Gastroesophageal sphincter (tissue), 4 donors: ENCODE measurements around the gene ACOXL. TPM values are rescaled to one million over a fixed set of nuclear protein-coding genes. Genes with fewer than 3 reads are reported as not detected.

ENCODE experiments used
- ATAC-seq: fragments of 150-250 bp; one replicate; pipeline ENCODE4 v1.9.1; 2016; ENCODE audit warnings: mild to moderate bottlenecking, moderate library complexity
- H3K27ac ChIP-seq, 4 donors: fragments of 200-600 bp; sonication (generic) in 3 of 4; 1 replicate in 3 of 4; 2 replicates in 1 of 4; pipeline ENCODE4 v1.5.1; 2016 to 2019
- H3K27me3 ChIP-seq: fragments of 200-600 bp; sonication (generic); one replicate; pipeline ENCODE4 v1.5.1; 2019
- H3K36me3 ChIP-seq, 2 donors: fragments of 200-600 bp; sonication (generic); one replicate each; pipeline ENCODE4 v1.5.1; 2019; ENCODE audit warnings: control low read depth in 1 of 2
- H3K4me1 ChIP-seq, 3 donors: fragments of 200-600 bp; sonication (generic); 1 replicate in 2 of 3; 2 replicates in 1 of 3; pipeline ENCODE4 v1.5.1; 2016 to 2019; ENCODE audit warnings: control low read depth in 2 of 3
- H3K4me3 ChIP-seq, 2 donors: fragments of 200-600 bp; sonication (generic); one replicate each; pipeline ENCODE4 v1.5.1; 2019; ENCODE audit warnings: mild to moderate bottlenecking in 1 of 2, moderate library complexity in 1 of 2
- H3K9me3 ChIP-seq, 3 donors: fragments of 200-600 bp; sonication (generic); one replicate each; pipeline ENCODE4 v1.5.1; 2017 to 2019; ENCODE audit warnings: control low read depth in 2 of 3
- EP300 ChIP-seq: sonication (generic); formaldehyde crosslinking; IDR thresholded peaks from one replicate; pipeline ENCODE4 v1.6.1; 2017; ENCODE audit warnings: antibody characterized with exemption, mild to moderate bottlenecking
- POLR2A ChIP-seq, 2 donors: fragments of 450-650 bp; IDR thresholded peaks; one replicate each; pipeline ENCODE4 v1.6.1; 2017; ENCODE audit warnings: antibody characterized with exemption in 2 of 2, mild to moderate bottlenecking in 2 of 2, moderate library complexity in 1 of 2
- POLR2AphosphoS5 ChIP-seq: sonication (generic); formaldehyde crosslinking; IDR thresholded peaks from one replicate; pipeline ENCODE4 v1.6.1; 2017; ENCODE audit warnings: antibody characterized with exemption
- WGBS, 2 donors: methylation state at CpG; one replicate each; pipeline ENCODE4 v1.1.5; 2018; ENCODE audit warnings: low coverage in 1 of 2; 5-methylcytosine and 5-hydroxymethylcytosine counted together
- total RNA-seq, 4 donors: library from RNA; depleted of rRNA; stranded (reverse); fragments of >200 nt; gene quantifications; one replicate each; pipeline ENCODE4 v1.1.0, GENCODE V29; 2016
- TF ChIP-seq, protein P1 (sequence below), 4 experiments: fragments of 200-600 bp in 2 of 4; fragments of 450-650 bp in 2 of 4; sonication (generic) in 1 of 4; IDR thresholded peaks; one replicate each; pipeline ENCODE4 v1.5.1; 2017 to 2019; ENCODE audit warnings: antibody characterized with exemption in 4 of 4, mild to moderate bottlenecking in 2 of 4, moderate library complexity in 2 of 4

Gene ACOXL
- total RNA-seq, 4 donors from 2014 or later: not detected

DNA sequence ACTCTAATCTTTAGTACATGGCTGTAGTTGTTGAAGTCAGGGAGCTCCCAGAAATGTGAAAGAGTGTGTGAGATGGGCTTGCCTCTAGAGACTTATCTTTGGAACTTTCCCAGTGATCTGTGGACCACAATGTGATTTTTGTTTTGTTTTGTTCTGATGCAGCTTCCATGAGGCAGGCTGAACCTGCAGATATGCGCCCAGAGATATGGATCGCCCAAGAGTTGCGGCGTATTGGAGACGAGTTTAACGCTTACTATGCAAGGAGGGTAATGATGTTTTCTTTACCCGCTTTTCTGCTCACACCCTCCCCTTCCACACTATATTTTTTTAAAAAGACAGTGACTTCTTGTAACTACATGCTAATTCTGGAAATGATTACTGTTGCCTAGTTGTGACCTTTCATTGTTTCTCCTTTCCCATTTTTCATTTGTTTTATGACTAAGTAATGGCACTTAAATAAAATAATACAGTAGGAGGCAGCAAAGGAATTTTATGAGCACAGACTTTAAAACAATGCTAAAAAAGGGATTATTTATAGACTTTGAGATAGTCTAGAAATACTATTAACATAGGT lies 417.6 kb downstream of the ACOXL start:
- ATAC-seq: no peak
- no peak overlapping the region for H3K4me3 ChIP-seq
- no peak overlapping the region for H3K27ac ChIP-seq
- H3K36me3 ChIP-seq: peaks cover 0 to 47% of the 10 kb centered on the region in 2 donors
- H3K4me1 ChIP-seq: peaks cover 0 to 6% (median 0%) of the 10 kb centered on the region in 3 donors
- 91 to 100% methylated on average over 3 to 7 of the region's 7 CpGs for WGBS, 2 donors
- TF ChIP-seq POLR2AphosphoS5 (no peak), POLR2A (IDR thresholded peaks at IDR 0.05) (no peak), EP300 (no peak)
- TF ChIP-seq, protein P1, sequence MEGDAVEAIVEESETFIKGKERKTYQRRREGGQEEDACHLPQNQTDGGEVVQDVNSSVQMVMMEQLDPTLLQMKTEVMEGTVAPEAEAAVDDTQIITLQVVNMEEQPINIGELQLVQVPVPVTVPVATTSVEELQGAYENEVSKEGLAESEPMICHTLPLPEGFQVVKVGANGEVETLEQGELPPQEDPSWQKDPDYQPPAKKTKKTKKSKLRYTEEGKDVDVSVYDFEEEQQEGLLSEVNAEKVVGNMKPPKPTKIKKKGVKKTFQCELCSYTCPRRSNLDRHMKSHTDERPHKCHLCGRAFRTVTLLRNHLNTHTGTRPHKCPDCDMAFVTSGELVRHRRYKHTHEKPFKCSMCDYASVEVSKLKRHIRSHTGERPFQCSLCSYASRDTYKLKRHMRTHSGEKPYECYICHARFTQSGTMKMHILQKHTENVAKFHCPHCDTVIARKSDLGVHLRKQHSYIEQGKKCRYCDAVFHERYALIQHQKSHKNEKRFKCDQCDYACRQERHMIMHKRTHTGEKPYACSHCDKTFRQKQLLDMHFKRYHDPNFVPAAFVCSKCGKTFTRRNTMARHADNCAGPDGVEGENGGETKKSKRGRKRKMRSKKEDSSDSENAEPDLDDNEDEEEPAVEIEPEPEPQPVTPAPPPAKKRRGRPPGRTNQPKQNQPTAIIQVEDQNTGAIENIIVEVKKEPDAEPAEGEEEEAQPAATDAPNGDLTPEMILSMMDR (IDR thresholded peaks at IDR 0.05): no peak
- H3K27me3 ChIP-seq: no peaks in the 10 kb centered on the region
- no peaks in the 10 kb centered on the region for H3K9me3 ChIP-seq

DNA sequence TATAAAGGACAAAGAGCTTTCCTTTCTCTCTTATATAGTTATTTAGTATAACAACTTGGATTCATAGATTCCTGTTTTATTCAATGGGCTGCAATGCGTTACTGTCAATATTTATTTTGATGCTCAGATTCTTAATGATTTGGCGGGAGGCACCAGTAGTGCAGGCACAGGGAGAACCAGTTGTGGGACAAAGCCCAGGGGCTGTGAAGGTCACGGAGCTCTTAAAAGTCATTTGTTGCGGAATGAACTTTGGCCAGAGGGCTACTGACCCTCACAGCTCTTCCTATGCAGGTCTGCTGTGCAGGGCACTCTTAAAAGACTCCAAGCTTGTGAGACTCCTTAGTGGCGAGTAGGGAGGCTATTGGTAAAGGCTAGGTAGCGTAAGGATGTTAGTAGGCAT lies 422.4 kb downstream of the ACOXL start:
- Histone ChIP-seq H3K27me3 (no peaks in the 10 kb centered on the region), H3K9me3 (no peaks in the 10 kb centered on the region), H3K27ac (no peak overlapping the region), H3K4me1 (peaks cover 0 to 11% (median 0%) of the 10 kb centered on the region in 3 donors), H3K36me3 (peaks cover 0 to 64% of the 10 kb centered on the region in 2 donors), H3K4me3 (no peak overlapping the region)
- WGBS, 2 donors: 93 to 97% methylated on average over 6 of the region's 6 CpGs
- no peak for ATAC-seq
- TF ChIP-seq, protein P1 (IDR thresholded peaks at IDR 0.05): no peak
- TF ChIP-seq POLR2A (IDR thresholded peaks at IDR 0.05) (no peak), POLR2AphosphoS5 (no peak), EP300 (no peak)

DNA sequence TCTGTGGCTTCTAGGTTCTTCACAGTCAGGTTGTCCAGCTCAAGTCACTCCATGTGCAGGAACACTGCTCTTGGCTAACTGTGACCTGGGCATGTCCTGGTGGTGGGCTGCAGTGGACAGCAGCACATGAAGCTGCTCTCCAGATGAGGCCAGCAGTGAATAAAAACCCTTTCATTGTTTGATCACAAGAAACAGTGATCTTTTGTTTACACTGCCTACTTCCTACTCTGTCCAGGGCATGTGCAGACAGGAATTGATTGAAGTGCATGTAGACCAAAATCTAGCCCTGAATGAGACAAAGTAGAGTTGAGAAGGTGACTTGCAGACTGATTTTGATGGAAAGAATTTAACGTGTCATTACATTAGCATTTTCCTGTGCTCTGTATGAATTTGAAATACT lies 423.2 kb downstream of the ACOXL start:
- Histone ChIP-seq H3K9me3 (no peaks in the 10 kb centered on the region), H3K27ac (no peak overlapping the region), H3K36me3 (peaks cover 0 to 58% of the 10 kb centered on the region in 2 donors), H3K4me3 (no peak overlapping the region), H3K4me1 (peaks cover 0 to 20% (median 0%) of the 10 kb centered on the region in 3 donors), H3K27me3 (no peaks in the 10 kb centered on the region)
- WGBS, 2 donors: 53 to 67% methylated on average over 1 of the region's 1 CpG
- TF ChIP-seq, protein P1 (IDR thresholded peaks at IDR 0.05): no peak
- TF ChIP-seq POLR2AphosphoS5 (no peak), EP300 (no peak), POLR2A (IDR thresholded peaks at IDR 0.05) (no peak)
- no peak for ATAC-seq

DNA sequence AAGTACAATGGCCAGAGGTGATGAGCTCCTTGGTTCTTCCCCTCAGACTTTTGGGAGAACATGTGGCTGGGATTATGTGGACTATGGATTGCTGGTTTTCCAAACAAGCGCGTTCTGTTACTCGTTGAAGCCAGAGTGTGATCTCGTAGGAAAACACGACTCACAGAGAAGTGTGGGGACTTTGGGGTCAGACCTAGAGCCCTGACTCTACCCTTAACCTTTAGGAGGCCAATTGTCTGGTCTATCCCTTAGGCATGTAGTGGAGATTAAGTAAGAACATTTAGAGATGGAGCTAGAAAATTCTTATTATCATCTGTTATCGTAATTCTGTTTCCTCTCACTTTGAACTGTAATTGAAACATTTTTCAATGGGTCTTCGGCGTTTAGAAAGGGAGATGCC lies 424.2 kb downstream of the ACOXL start:
- Histone ChIP-seq H3K27ac (no peak overlapping the region), H3K9me3 (no peaks in the 10 kb centered on the region), H3K4me3 (no peak overlapping the region), H3K36me3 (peaks cover 0 to 49% of the 10 kb centered on the region in 2 donors), H3K27me3 (no peaks in the 10 kb centered on the region), H3K4me1 (peaks cover 0 to 26% (median 0%) of the 10 kb centered on the region in 3 donors)
- TF ChIP-seq EP300: no peak
- no peak for TF ChIP-seq POLR2A (IDR thresholded peaks at IDR 0.05)
- TF ChIP-seq, protein P1 (IDR thresholded peaks at IDR 0.05): no peak
- no peak for TF ChIP-seq POLR2AphosphoS5
- ATAC-seq: no peak
- 80 to 100% methylated on average over 5 to 8 of the region's 8 CpGs for WGBS, 2 donors

DNA sequence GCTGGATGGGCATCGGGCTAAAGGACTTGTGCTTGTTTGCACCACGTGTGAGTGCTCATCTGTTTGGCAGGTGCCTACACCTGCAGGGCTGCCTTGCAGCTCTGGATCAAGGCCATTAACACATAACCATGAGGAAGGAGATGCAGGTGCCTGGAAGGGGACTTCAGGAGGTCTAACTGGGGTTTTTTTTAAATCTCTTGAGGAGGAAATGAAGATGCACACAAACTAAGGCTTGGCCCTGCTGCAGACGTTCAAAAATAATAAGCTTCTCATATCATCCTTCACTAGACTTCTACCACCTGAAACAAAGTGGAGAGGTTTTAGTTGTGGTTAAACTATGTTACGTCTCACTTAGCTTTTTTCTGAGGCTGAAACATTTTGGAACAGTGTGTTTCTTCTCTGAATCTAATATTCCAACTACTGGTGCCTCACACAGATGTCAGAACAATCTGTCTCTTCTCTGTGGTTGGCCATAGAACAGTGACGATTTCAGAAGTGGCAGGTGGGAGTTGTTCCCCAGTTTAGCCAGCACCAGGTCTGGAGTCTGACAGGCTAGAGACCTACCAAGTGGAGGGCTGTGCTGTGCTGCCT lies 424.8 kb downstream of the ACOXL start:
- Histone ChIP-seq H3K36me3 (peaks cover 0 to 42% of the 10 kb centered on the region in 2 donors), H3K4me3 (no peak overlapping the region), H3K27ac (no peak overlapping the region), H3K9me3 (no peaks in the 10 kb centered on the region), H3K4me1 (peaks cover 0 to 32% (median 0%) of the 10 kb centered on the region in 3 donors), H3K27me3 (no peaks in the 10 kb centered on the region)
- TF ChIP-seq POLR2A (IDR thresholded peaks at IDR 0.05): no peak
- TF ChIP-seq, protein P1 (IDR thresholded peaks at IDR 0.05): no peak
- no peak for TF ChIP-seq EP300
- TF ChIP-seq POLR2AphosphoS5: no peak
- 69 to 78% methylated on average over 2 to 5 of the region's 5 CpGs for WGBS, 2 donors
- ATAC-seq: no peak
